Lung (tissue), 12 donors: Measurements from ENCODE around the gene ERGIC1. TPM values are rescaled to one million over a fixed set of nuclear protein-coding genes. Genes with fewer than 3 reads are reported as not detected.

ENCODE experiments used
- ATAC-seq: fragments of 200-7000 bp; cut with Tn5 transposase; one replicate; pipeline ENCODE4 v1.9.1; 2020; ENCODE audit warnings: moderate number of reproducible peaks; ENCODE audit not compliant: insufficient read depth, low FRiP score
- DNase-seq, 3 donors: peaks; one replicate each; pipeline ENCODE4 v3.0.0-alpha.2; 2013 to 2017
- H3K27ac ChIP-seq, 2 donors: one replicate each; pipeline ENCODE4 v1.5.1; 2013; ENCODE audit warnings: mild to moderate bottlenecking in 2 of 2, moderate library complexity in 2 of 2, control low read depth in 1 of 2, inconsistent platforms in 1 of 2, low read depth in 1 of 2, low read length in 1 of 2
- H3K27me3 ChIP-seq, 3 donors: one replicate each; pipeline ENCODE4 v1.5.1; 2013; ENCODE audit warnings: low read length in 2 of 3; ENCODE audit not compliant: control insufficient read depth in 3 of 3, insufficient read depth in 3 of 3
- H3K36me3 ChIP-seq, 4 donors: one replicate each; pipeline ENCODE4 v1.5.1; 2013; ENCODE audit warnings: low read length in 4 of 4, mild to moderate bottlenecking in 1 of 4, moderate library complexity in 1 of 4; ENCODE audit not compliant: control insufficient read depth in 4 of 4, insufficient read depth in 4 of 4
- H3K4me1 ChIP-seq, 5 donors: one replicate each; pipeline ENCODE4 v1.5.1; 2013; ENCODE audit warnings: low read length in 5 of 5, mild to moderate bottlenecking in 2 of 5, moderate library complexity in 1 of 5; ENCODE audit not compliant: control insufficient read depth in 5 of 5, insufficient read depth in 5 of 5
- H3K4me3 ChIP-seq: one replicate; pipeline ENCODE4 v1.5.1; 2013; ENCODE audit warnings: mild to moderate bottlenecking, control low read depth, moderate library complexity
- H3K9ac ChIP-seq, 2 donors: one replicate each; pipeline ENCODE4 v1.5.1; 2013; ENCODE audit warnings: low read length in 2 of 2, control low read depth in 1 of 2; ENCODE audit not compliant: insufficient read depth in 1 of 2
- H3K9me3 ChIP-seq, 4 donors: one replicate each; pipeline ENCODE4 v1.5.1; 2013; ENCODE audit warnings: low read length in 3 of 4, mild to moderate bottlenecking in 1 of 4, moderate library complexity in 1 of 4; ENCODE audit not compliant: control insufficient read depth in 4 of 4, insufficient read depth in 3 of 4
- CTCF ChIP-seq: IDR thresholded peaks from 2 replicates; pipeline ENCODE4 v1.5.1; 2012; ENCODE audit warnings: mild to moderate bottlenecking; ENCODE audit errors: control extremely low read depth, extremely low read depth
- WGBS, 2 donors: extraction: QIAGEN DNeasy Blood & Tissue Kit; methylation state at CpG; one replicate each; pipeline ENCODE4 v1.1.7; 2013; 5-methylcytosine and 5-hydroxymethylcytosine counted together
- polyA plus RNA-seq, 2 donors: library from polyadenylated mRNA; stranded (reverse); fragments of 200-250 nt; gene quantifications; one replicate each; pipeline ENCODE4 v1.2.1, GENCODE V29; 2013
- total RNA-seq, 2 donors: library from RNA; depleted of rRNA in 1 of 2; stranded (reverse); fragments of >200 nt in 1 of 2; gene quantifications; one replicate each; pipeline ENCODE4 v1.2.1, GENCODE V29; 2014 to 2021
- donor health status: control.
- donor health status: control.
- donor health status: Bipolar disorder and iron deficiency.
- donor health status: healthy.
- donor health status: DM: yes; HTN: yes; CAD: no.

The ERGIC1 gene
- total and polyA plus RNA-seq, 4 donors = 62.2 to 215 (median 163) TPM

DNA sequence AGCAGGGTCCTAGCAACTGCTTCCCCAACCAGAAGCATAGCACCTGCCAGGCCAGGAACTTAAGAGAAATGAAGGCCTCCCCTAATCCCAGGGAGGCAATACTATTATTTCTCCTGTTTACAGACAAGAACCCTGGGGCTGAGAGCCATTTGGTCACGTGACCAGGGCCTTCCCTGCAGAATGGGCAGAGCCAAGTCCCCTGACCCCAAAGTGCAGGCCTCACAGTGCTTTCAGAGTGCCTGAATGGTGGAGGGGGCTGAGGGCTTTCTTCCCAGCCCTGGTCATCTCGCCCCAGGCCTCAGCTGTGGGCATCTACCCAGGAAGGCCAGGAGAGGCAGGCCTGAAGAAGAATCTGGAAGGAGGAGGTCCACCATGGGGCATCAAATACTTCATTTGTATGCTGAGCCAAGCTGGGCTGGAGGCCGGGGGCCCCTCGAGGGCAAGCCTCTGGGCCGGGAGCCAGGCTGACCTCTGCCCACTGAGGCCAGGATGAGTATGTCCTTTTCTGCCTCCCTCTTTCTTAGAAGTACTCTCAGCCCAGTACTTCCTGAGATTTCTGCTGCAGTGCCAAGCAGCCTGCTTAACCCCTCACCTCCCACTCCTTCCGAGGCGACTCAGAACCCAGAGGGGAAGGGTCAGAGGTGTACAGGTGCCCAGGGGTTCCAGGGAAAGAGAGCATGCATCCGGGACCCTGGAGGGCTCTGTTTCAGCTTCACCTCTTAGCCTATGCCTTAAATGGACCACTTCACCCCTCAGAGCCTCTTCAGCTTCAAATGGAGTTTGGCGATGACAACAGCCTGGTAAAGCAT is 44.2 kb upstream of the ERGIC1 start:
- H3K9ac ChIP-seq = peak overlapping the region in 1 of 2 donors; percentile 8
- no peaks in the 10 kb centered on the region for H3K36me3 ChIP-seq
- DNase-seq = no peak
- 52 to 80% methylated on average over 9 of the region's 9 CpGs for WGBS, 2 donors
- H3K9me3 ChIP-seq = no peaks in the 10 kb centered on the region
- peak overlapping the region; percentile 68 to 88 for H3K27ac ChIP-seq
- H3K27me3 ChIP-seq = no peaks in the 10 kb centered on the region
- peak; percentile 52 for ATAC-seq
- H3K4me1 ChIP-seq = peaks cover 4 to 28% (median 13%) of the 10 kb centered on the region in 5 donors
- TF ChIP-seq CTCF = no peak
- H3K4me3 ChIP-seq = no peak overlapping the region

DNA sequence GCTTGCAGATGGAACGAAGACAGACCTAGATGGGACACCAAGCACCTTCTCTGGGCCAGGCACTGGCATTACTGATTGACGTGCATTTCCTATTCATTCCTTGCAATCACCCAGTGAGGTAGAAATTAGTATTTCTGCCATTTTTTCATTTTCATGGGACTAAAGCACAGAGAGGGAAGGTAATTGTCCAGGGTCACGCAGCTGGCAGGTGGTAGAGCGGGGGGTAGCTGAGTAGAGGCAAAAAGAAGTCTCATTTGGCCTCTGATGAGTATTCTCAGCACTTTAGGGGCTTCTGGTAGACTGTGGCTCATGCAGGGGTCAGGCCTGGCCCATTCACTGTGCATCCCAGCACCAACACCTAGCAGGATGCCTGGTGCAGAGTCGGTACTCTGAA is 43.6 kb upstream of the ERGIC1 start:
- no peak overlapping the region for H3K4me3 ChIP-seq
- H3K9me3 ChIP-seq = no peaks in the 10 kb centered on the region
- 69 to 73% methylated on average over 5 of the region's 5 CpGs for WGBS, 2 donors
- DNase-seq (no peak), ATAC-seq (no peak)
- H3K27ac ChIP-seq = peak overlapping the region in 1 of 2 donors; percentile 88
- H3K9ac ChIP-seq = no peak overlapping the region
- H3K36me3 ChIP-seq = no peaks in the 10 kb centered on the region
- H3K4me1 ChIP-seq = peaks cover 4 to 28% (median 13%) of the 10 kb centered on the region in 5 donors
- no peak for TF ChIP-seq CTCF
- no peaks in the 10 kb centered on the region for H3K27me3 ChIP-seq

DNA sequence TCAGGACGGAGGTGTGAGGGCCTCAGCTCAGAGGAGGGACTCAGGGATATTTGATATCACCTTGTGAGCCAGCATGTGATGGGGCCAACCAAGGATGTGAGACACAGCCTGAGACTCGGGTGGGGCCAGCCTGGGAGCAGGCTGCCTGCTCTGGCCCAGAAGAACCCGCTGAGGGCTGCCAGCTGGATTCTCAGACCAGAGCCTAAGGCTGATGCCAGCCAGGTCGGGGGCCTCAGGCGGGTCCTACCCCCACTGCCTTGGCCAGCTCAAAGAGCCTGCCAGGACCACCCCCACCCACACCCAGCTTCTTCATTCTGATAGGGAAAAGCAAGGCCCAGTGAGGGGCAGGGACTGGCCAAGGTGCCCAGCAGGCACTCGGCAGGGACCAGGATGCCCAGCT is 42.8 kb upstream of the ERGIC1 start:
- no peaks in the 10 kb centered on the region for H3K27me3 ChIP-seq
- no peak for TF ChIP-seq CTCF
- WGBS, 2 donors = 83 to 96% methylated on average over 6 of the region's 6 CpGs
- H3K36me3 ChIP-seq = no peaks in the 10 kb centered on the region
- no peak overlapping the region for H3K4me3 ChIP-seq
- H3K9me3 ChIP-seq = no peaks in the 10 kb centered on the region
- no peak overlapping the region for H3K9ac ChIP-seq
- H3K4me1 ChIP-seq = peaks cover 4 to 28% (median 19%) of the 10 kb centered on the region in 5 donors
- ATAC-seq (no peak), DNase-seq (no peak)
- no peak overlapping the region for H3K27ac ChIP-seq
